Fibroblast of skin of left quadriceps (primary cell): Measurements from ENCODE around the gene RPL35.
"Not testable (repeated sequence)": the region's sequence is repeated elsewhere in the genome, so short reads cannot be mapped to it uniquely, and the experiment has no call there.

Experiments used
- DNase-seq, 2 experiments: peaks; one replicate each; pipeline ENCODE4 v3.0.0-alpha.2; 2013; ENCODE audit warnings: low read depth in 2 of 2

The RPL35 gene

DNA sequence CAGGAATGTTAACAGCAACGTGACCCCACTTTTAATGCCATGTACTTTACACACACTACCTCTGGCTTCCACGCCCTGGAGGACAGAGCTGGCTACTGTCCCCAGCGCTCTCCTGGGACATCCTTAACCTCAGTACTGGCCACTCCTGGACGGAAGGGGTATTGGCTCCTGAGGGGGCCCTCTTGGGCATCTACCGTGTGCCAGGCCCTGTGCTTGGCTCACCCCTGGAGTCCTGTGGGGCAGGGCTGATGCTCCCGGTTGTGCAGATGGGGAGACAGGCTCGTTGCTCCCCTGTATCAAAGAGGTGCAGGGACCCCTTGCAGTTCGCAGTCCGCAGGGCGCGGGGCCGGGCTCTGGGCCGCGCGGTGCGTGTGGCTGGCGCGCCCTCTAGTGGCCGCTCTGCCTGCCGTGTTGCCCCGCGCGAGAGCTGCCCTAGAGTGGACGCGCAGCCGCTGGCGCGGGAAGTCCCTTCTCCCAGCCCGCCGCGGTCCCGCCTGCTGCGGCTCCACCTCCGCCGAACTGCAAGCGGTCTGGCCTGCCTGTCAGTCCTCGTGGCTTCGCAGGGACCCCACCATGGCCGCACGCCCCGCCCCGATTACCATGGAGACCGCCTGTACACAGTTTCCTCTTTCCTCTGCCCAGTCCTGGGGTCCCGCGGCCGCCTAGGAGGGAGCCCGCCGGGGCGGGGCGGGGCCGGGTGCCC is 8.8 kb downstream of the RPL35 start, which contains the start of gene WDR38:
WDR38 (plus strand) TSS at position 632 of the 703 bp plus-strand sequence. CDS start 72 bp downstream, outside the sequence.
- no peak for DNase-seq

DNA sequence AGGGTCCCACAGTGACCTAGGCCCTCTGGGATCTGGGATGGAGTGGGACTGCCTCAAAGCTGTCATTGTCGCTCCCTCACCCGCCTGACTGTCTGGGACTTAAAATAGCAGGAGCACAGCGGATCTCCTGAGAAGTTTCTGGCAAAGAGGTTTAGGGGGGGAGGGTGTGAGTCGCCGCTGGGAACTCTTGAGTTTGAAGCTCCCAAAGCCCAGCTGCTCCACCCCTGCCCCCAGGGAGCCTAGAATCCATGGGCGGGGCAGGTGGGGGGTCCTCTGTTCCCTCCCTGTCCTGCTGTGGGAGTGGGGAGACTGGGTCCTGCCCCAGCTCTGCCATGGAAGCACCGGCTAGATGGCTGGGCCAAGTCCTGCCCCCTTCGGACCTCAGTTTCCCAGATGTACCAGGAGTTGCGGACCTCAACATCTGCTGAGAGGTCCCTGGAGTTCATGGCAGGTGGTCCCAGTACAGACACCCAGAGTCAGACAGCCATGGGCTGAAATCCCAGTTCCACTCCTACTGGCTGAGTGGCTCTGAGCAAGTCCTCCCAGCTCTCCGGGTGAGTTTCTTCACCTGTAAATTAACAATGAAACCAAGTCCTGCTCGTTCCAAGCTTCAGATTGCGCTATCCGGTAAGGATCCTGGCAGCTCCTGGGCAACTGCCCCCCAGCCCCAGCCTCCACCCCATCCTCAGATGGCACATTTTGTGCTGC is 9.5 kb downstream of the RPL35 start:
- no peak for DNase-seq

DNA sequence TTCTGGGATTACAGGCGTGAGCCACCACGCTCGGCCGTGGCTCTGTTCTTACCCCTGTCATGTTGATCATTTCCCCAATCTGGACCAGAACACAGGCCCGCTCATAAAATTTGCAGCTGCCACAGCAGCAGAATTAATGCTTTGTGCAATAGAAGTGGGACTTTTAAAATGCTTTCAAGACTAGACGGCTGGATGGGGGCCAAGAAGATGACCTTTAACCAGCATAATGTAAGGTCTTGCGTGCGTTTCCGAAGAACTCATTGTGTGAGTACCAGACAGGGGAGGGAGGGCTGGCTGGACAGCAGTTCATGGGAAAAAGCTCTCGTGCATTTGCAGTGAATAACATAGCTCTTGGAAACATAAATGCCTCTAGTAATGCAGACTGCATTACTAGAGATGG is 12.0 kb downstream of the RPL35 start:
- DNase-seq = peak in 1 of 2 experiments; percentile 30

DNA sequence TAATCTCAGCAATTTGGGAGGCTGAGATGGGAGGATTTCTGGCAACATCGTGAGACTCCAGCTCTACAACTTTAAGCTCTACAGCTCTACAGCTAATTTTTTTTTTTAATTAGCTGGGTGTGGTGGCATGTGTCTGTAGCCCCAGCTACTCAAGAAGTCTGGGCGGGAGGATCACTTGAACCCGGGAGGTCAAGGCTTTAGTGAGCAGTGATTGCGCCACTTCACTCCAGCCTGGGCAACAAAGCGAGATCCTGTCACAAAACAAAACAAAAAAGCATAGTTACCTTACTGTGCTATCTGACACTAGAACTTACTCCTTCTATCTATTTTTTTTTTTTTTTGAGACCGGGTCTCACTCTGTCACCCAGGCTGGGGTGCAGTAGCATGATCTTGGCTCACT is 14.8 kb downstream of the RPL35 start:
- DNase-seq = no peak

DNA sequence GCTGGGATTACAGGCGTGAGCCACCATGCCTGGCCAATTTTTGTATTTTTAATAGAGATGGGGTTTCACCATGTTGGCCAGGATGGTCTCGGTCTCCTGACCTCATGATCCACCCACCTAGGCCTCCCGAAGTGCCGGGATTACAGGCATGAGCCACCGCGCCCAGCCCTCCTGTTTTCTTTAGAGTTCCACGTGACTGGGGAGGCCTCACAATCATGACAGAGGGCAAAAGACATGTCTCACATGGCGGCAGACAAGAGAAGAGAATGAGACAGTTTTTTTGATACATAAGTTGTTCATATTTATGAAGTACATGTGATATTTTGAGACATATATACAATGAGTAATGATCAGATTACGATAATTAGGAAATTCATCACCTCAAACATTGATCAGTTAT is 15.3 kb downstream of the RPL35 start:
- DNase-seq = not testable (repeated sequence)

DNA sequence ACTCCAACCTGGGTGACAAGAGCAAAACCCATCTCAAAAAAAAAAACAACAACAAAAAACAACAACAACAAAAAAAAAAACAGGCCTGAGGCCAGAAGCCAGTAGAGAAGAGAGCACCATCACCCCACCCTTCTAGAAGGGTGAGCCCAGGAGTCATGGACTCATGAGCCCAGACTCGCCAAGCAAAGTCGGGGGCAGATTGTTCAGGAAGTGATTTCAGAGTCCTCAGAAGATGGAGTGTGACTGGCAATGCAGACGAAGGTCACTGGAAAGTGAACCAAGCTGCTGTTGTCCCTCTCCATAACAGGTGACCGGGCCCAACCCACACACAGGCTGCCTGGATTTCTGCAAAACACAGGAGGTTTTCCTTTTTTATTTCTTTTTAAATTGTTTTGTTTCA is 17.5 kb downstream of the RPL35 start:
- no peak for DNase-seq

DNA sequence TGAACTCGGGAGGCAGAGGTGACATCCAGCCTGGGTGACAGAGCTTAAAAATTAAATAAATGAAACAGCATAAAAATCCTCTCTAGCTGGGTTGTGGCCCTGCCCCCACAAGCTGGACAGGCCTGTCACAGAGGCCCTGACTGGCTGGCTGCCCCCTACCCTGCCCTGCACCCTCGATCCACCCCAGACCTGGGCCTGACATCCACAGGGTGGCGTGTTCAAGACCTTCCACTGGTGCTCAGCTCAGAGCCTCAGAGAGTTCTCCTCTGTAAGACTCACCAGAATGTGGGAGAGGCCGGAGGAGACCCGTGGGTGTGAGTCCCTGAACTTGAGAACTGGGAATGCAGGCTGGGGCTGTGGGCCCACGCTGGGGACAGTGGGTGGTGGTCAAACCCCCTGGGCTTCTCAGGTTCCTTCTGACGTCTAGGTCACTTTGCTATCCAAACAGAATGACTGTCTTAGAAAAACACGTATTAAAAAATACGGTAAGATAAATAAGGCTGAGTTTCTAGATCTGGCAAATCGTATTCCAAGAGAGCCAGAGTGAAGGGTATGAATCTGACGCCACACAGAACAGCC is 18.2 kb downstream of the RPL35 start:
- no peak for DNase-seq

DNA sequence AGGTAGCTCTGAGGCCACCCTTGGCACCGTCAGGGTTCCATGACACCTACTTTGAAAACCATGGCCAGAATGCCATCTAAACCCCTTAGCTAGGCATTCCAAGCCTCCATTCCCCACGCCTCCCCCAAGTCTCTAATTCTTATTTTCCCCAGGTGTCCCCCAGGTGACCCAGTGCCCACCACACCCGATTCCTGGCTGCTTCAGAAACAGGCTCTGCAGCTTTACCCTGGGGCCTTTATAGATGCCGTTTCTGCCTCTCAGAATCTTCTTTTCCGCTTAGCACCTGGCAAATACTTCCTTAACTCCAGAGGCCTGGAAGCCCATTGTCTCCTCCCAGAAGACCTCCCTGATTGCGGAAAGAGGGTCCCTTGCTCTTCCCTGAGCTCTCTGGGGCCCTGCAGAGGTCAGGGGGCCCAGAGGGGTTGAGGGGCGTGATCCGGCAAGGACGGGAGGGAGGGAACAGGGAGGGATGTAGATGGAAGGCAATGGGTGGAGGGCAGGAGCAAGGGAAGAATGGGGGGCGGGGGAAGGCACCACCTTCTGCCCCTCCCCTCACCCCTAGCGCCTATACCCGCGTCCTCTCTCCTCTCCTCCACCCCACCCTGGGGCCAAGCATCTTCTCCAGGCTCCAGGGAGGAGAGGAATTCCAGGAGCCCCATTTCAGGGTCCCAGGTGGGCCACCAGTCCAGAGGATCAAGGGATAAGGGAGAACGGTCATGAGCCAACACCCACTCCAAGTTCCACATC is 20.5 kb downstream of the RPL35 start:
- DNase-seq = no peak

DNA sequence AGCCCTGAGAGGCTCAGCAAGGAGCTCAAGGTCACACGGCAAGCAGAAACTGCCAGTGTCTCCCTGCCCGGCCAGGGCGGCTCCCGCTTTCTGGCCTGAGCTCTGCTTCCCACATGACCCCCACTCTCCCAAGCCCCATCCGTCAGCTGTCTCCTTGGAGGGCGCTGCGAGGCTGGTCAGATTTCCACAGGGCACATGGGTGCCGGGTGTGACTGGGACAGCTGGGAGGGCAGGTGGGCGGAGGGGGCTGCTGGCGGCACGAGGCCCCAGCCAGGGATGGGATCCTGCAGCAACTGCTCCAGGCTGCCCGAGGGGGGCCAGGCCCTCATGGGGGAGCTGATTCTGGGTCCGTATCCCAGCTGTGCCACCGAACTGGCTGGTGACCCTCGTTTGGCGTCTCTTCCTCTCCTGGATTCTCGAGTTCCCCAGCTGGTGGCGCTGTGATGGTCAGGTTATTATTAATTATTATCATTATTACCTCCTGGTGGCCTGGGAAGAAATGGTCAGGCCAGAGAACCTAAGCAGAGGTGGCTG is 21.4 kb downstream of the RPL35 start:
- no peak for DNase-seq

DNA sequence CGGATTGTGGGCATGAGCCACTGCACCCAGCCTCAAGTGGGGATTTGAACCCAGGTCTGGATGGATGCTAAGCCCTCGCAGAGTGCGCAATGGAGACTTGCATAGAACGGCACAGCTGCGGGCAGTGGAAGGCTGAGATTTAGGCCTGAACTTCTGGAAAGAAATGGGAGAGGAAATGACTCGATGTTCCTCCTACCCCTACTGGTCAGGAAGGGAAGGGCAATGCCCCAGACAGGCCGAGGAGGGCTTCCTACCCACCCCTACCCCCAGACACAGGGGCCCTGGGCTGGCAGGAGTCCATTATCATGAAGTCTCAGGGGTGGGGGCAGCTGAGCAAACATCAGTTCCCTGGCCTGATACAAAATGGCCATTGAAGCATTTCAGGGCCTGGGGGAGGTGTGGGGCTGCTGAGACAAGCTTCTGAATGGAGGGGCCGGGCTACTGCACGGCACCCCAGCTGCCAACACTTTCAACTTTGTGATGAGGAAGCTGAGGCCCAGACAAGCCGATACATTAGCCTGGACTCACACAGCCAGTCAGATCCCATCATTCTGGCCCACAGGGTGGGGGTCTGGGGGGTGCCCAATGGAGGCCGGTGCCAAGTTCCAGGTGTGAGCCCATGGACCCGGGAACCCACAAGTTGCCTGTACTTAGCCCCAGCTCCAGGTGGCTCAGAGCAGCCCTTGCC is 22.0 kb downstream of the RPL35 start:
- no peak for DNase-seq

DNA sequence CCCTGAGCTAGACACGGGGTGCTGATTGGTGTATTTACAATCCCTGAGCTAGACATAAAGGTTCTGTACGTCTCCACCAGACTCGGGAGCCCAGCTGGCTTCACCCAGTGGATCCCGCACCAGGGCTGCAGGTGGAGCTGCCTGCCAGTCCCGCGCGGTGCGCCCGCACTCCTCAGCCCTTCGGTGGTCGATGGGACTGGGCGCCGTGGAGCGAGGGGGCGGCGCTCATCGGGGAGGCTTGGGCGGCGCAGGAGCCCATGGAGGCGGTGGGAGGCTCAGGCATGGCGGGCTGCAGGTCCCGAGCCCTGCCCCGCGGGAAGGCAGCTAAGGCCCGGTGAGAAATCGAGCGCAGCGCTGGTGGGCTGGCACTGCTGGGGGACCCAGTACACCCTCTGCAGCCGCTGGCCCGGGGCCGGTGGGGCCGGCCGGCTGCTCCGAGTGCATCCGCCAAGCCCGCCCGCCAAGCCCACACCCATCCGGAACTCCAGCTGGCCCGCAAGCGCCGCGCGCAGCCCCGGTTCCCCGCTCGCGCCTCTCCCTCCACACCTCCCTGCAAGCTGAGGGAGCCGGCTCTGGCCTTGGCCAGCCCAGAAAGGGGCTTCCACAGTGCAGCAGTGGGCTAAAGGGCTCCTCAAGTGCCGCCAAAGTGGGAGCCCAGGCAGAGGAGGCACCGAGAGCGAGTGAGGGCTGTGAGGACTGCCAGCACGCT is 23.0 kb downstream of the RPL35 start:
- DNase-seq = not testable (repeated sequence)

DNA sequence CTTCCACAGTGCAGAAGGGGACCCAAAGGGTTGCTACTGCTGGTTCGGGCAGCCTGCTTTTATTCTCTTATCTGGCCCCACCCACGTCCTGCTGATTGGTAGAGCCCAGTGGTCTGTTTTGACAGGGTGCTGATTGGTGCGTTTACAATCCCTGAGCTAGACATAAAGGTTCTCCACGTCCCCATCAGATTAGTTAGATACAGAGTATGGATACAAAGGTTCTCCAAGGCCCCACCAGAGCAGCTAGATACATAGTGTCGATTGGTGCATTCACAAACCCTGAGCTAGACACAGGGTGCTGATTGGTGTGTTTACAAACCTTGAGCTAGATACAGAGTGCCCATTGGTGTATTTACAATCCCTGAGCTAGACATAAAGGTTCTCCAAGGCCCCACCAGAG is 23.6 kb downstream of the RPL35 start:
- not testable (repeated sequence) for DNase-seq

DNA sequence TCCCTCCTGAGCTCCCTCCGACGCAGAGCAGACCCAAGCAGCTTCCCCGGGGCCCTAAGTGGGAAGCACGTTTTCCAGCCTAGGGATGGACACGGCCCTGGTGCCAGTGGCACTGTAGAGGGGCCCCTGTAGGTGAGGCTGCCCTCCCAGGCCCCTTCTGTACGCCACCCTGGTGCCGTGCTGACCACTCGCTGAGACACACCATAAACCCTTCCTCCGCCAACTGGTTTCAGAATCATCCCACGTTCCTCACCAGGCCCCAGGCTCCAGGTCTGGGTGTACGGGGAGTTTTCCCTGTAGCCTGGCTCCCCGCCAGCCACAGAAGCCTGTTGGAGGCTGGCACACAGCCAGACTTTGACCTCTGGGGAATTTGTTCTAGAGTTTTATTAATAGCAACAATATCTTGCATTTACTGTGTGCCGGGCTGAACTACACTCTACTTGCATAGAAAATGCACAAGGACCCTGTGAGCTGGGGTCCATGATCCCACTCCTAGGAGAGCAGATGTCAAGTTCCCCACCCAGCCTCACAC is 26.7 kb downstream of the RPL35 start:
- peak; percentile 56 to 71 for DNase-seq

DNA sequence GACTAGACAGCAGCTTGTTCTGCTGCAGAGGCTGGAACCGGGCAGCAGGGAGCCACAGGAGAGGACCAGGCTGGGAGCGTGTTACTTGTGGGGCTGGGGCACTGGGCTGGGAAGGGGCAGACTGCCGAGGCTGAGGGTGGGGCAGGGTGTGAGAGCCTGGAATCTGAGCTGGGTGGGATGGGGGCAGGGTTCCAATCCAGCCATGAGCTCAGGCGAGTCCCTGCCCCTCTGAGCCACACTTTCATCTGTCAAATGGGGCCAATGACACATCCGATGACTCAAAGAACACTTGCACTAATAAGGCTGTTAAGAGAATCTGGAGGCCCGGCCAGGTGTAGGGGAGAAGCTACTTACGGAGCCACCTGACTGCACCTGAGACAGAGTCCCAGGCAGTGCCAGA is 27.2 kb downstream of the RPL35 start:
- DNase-seq = no peak

DNA sequence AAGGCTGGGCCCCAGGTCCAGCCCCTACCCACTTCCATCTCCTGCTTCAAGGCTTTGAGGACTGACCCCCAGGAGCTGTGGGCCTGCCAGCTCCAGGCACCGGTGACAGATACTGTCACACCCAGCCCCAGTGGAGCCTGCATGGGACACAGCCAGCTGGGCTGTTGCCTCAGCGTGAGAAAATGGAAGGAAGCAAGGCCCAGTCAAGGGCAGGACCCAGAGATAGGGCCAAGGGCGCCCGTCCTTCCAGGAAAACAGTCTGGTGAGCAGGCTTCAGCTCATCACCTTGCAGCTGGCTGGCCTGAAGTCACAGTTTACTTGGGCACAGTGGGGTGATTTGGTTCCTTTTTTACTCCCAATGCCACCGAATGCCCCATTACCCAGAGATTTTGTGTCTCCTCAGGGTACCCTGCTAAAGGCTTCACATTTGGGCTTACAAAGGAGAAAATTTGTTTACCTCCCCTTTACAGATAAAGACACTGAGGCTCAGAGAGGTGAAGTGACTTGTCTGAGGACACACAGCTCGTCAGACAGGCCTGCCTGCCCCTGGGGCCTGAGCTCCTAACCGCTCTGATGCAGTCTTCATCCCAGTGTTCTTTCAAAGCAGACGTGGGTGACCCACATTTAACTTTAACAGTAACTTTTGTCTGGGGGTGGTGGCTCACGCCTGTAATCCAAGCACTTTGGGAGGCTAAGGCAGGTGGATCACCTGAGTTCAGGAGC is 30.0 kb downstream of the RPL35 start:
- DNase-seq = no peak

DNA sequence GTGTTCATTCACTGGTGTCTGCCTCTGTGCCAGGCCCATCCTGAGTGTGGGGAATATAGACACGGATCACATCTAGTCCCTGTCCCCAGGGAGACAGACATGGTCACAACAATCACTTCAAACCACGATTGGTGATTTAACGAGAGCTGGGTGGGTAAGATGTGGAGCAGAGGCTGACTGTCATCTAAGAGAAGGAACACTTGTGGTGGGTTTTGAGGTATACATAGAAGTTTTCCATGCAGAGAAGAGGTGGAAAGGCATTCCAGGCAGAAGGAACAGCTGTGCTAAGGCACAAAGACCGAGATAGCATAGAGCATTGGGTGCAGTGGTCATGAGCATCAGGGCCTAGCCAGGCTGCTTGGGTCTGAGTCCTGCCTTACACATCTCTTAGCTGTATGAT is 31.2 kb downstream of the RPL35 start:
- DNase-seq = no peak

DNA sequence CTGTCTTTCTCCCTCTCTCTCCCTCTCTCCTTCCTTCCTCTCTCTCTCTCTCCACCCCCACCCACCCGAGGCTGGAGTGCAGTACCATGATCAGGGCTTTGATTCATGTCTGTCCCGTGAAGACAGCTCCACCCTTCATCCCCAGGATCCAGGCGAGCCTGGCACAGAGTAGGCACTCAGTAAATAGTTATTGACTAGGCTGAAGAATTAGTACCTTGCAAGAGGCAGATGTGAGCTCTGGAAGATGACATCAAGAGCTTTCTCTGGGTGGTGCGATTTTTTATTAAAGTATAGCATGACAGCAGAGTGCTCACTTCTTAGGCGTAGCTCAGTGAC is 32.5 kb downstream of the RPL35 start:
- DNase-seq = no peak

DNA sequence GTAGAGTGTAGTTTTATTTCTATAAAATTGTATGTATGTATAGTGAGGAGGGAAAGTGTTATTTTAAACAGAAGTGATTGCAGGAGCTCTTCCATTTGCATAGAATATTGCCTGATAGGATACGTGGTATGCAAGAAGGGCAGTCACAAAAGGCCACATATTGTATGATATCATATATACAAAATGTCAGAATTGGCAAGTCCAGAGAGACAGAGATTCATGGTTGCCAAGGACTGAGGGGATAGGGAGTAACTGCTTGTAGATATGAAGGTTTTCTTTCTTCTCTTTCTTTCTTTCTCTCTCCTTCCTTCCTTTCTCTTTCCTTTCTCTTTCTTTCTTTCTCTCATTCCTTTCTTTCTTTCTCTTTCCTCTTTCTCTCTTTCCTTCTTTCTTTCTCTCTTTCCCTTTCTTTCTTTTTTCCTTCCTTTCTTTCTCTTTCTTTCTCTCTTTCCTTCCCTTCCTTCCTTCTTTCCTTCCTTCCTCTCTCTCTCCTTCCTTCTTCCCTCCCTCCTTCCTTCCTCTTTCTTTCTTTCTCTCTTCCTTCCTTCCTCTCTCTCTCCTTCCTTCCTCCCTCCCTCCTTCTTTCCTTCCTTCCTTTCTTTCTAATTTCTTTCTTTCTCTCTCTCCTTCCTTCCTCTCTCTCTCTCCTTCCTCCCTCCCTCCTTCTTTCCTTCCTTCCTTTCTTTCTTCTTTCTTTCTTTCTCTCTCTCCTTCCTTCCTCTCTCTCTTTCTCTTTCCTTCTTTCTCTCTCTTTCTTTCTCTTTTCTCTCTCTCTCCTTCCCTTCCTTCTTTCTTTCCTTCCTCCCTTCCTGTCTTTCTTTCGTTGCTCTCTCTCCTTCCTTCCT is 33.0 kb downstream of the RPL35 start:
- DNase-seq = no peak
